Measurements from ENCODE around the gene TULP3. TPM values are rescaled to one million over a fixed set of nuclear protein-coding genes. Genes with fewer than 3 reads are reported as not detected.

Gene TULP3
- total RNA-seq, 4 donors from 2014 or later = 16.6 to 22.5 (median 20.6) TPM

- no peak for TF ChIP-seq CTCF (IDR thresholded peaks at IDR 0.05; ENCODE audit: low read depth)
Observed at GRCh38 chr12:2984249-2984648, 93.6 kb downstream of the TULP3 start.

- TF ChIP-seq CTCF (IDR thresholded peaks at IDR 0.05; ENCODE audit: low read depth) = no peak
Observed at GRCh38 chr12:2984698-2985097, 94.0 kb downstream of the TULP3 start.

- TF ChIP-seq CTCF (IDR thresholded peaks at IDR 0.05; ENCODE audit: low read depth) = no peak
Observed at GRCh38 chr12:2986876-2987275, 96.2 kb downstream of the TULP3 start.

- no peak for TF ChIP-seq CTCF (IDR thresholded peaks at IDR 0.05; ENCODE audit: low read depth)
Observed at GRCh38 chr12:2988494-2988893, 97.8 kb downstream of the TULP3 start.

Small RNA genes lying within 50 kb of the gene (small RNA-seq; reads per million reads assigned to genes)
- not detected for gene RNU6-1315P

Other genes with a start within 250 kb of the TULP3 start
- 10 to 100 TPM; 17.7 to 36.8 (median 20.9) TPM for gene FKBP4, start 95.9 kb upstream of the TULP3 start, total RNA-seq
- 10 to 100 TPM; 10.9 to 37.7 (median 23.4) TPM for gene ITFG2, start 78.2 kb upstream of the TULP3 start, total RNA-seq
- gene NRIP2, start 55.9 kb upstream of the TULP3 start, total RNA-seq = 1 to 10 TPM in 2 of 4 donors, under 1 TPM in 2; 0.16 to 1.5 (median 1.0) TPM
- not detected for gene TEX52, start 33.9 kb upstream of the TULP3 start, total RNA-seq
- gene FOXM1, start 13.7 kb upstream of the TULP3 start, total RNA-seq = 1 to 10 TPM in 2 of 4 donors, not detected in 2; 2.6 to 4.4 TPM
- gene RHNO1, start 13.7 kb upstream of the TULP3 start, total RNA-seq = 10 to 100 TPM in 1 of 4 donors, 1 to 10 TPM in 3; 1.1 to 12.4 (median 8.0) TPM
- gene TEAD4, start 68.5 kb downstream of the TULP3 start, total RNA-seq = 10 to 100 TPM in 1 of 4 donors, 1 to 10 TPM in 3; 3.7 to 13.4 (median 5.4) TPM
- gene TSPAN9, start 186.5 kb downstream of the TULP3 start, total RNA-seq = 10 to 100 TPM in 3 of 4 donors, 1 to 10 TPM in 1; 9.9 to 47.3 (median 15.4) TPM